HG03521 (cell line): ENCODE results near the gene UBE2E3.
A peak's percentile ranks its signal among the peaks of the same experiment; 100 is the strongest.
"Not testable (repeated sequence)": the region's sequence is repeated elsewhere in the genome, so short reads cannot be mapped to it uniquely, and the experiment has no call there.

Source experiments
- ATAC-seq: cut with Tn5 transposase; IDR thresholded peaks from one replicate; pipeline ENCODE4 v1.9.1; 2021; ENCODE audit warnings: mild to moderate bottlenecking, moderate library complexity; ENCODE audit not compliant: unreplicated experiment

UBE2E3 gene

DNA sequence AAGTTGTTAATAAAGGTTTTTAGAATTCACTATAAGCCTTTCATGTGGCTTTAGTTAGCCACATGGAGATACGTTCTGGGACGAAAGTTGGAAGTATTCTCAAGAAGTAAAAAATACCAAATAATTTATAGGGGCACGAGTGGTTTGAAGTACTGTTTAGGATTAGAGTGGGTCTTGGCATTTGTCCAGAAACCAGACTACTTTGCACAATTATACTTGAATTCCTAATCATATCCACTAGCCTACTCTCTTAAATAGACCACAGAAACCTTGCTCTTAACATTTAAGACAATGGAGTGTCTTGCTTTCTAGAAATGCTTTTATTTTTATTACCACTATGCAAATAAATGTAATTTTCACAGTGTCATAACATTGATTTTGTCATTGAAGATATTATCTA lies 44.6 kb downstream of the UBE2E3 start:
- ATAC-seq, result no peak

DNA sequence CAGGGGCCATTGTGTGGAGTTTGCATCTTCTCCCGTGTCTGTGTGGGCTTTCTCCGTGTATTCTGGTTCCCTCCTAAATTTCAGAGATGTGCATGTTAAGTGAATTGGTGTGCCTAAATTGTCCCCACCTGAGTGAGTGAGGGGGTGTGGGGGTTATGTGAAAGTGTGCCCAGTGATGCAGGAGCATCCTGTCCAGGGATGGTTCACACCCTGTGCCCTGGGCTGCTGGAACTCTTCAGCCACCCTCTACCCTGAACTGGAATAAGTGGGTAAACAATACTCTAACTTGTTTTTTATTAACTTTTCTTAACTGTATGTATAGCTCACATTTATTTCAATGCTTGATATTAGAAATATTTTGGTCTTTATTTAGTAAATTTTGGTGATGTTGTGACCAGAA lies 56.0 kb downstream of the UBE2E3 start:
- peak; percentile 65 for ATAC-seq

DNA sequence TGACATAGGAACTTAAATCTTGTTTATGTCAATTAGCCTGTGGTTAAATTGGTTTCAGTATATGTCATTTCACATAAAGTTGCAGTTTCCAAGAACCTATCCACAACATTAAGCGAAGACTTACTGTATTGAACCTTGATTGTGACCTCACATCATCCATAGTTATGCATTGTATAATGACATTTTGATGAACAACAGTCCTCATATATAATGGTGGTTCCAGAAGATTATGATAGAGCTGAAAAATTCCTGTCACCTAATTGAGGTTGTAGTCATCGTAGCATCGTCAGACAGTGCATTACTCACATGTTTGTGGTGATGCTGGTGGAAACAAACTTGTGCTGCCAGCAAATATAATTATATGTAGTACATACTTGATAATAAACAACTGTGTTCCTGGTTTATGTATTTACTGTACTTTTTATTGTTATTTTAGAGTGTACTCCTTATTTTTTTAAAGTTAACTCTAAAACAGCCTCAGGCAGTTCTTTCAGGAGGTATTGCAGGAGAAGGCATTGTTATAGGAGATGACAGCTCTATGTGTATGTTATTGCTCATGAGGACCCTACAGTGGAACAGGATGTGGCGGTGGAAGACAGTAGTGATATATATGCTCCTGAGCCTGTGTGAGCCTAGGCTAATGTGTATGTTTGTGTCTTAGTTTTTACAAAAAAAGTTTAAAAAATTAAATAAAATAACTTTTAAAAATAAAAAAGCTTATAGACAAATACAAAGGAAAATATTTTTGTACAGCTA lies 56.6 kb downstream of the UBE2E3 start:
- ATAC-seq, result peak; percentile 67

DNA sequence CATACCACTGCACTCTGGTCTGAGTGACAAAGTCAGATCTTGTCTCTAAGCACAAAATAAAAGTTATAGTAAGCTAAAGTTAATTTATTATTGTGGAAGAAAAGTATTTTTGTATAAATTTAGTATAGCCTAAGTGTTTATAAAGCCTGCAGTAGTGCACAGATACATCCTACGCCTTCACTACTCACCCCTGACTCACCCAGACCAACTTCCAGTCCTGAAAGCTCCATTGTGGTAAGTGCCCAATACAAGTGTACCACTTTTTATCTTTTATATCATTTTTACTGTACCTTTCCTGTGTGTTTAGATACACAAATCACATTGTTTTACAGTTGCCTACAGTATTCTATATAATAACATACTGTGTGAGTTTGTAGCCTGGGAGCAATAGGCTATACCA lies 57.5 kb downstream of the UBE2E3 start:
- no peak for ATAC-seq

DNA sequence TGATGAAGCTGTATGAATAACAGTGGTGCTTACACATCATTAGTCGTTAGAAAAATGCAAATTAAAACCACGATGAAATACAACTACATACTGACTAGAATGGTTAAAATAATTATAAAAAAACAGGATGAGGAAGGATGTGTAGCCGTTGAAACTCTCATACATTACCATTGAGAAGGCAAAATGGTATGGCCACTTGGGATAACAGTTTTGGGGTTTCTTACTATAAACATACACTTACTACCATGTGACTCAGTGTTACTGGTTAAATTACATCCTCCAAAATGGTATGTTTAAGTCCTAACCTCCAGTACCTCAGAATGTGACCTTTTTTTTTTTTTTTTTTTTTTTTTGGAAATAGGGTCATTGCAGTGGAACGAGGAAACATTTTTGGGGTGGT lies 58.4 kb downstream of the UBE2E3 start:
- ATAC-seq, result no peak

DNA sequence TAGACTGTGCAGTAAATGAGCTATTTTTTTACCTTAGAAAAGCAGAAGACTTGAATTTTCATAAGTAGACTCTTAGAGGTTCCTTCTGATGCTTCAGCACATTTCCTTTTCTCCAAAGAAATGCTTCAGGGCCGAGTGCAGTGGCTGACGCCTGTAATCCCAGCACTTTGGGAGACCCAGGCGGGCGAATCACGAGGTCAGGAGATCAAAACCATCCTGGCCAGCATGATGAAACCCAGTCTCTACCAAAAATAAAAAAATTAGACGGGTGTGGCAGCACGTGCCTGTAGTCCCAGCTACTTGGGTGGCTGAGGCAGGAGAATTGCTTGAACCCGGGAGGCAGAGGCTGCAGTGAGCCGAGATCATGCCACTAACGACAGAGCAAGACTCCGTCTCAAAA lies 60.4 kb downstream of the UBE2E3 start:
- ATAC-seq, result not testable (repeated sequence)

DNA sequence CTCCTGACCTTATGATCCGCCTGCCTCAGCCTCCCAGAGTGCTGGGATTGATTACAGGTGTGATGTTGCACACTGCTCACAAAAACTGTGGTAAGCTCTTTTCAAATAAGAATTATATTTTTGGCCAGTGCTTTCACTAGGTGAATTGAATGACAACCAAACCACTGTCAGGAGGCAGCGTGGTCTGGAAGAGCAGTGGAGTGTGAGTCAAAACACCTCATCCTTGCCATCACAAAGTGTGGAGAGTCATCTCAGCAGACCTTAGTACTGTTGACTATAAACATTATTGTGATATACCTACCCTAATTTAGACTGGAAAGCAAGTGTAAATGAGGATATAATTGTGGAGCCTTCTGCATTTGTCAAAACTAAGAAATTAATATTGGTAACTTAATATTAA lies 61.3 kb downstream of the UBE2E3 start:
- no peak for ATAC-seq

DNA sequence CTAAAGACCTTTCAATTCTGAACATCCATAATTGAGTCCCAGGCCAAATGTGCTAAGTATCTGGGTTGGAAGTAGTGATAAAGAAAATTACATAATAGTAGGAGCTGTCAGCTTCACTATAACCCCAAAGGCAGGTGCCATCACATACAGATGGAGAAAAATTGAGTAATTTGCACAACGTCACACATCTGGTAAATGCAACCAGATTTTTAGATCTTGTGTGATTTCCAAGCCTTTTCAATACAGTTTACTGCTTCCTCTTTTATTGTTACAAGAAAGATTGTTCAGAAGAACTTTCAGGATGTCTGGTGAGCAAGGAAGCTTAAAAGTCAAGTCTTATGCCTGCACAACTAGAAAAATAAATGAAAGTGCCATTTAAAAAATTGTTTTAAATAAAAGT lies 62.3 kb downstream of the UBE2E3 start:
- ATAC-seq, result no peak

DNA sequence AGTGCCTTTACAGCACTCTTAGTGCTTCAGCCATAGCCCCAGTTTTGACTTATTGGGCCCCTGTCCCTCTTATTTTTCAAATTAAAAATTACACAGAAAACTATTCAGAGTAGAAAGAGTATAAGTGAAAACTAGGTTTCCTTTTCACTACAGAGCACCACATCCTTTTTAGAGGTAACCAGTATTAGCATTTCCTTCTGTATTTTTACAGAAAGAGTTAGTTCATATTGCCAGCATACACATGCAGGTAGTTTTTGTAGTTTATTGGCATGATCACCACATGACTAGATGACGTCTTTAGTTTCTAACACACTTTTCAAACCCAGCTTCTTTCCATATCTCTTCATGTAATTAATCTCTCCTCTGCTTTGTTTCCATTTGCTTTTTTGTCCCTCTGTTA lies 66.4 kb downstream of the UBE2E3 start:
- ATAC-seq, result no peak

DNA sequence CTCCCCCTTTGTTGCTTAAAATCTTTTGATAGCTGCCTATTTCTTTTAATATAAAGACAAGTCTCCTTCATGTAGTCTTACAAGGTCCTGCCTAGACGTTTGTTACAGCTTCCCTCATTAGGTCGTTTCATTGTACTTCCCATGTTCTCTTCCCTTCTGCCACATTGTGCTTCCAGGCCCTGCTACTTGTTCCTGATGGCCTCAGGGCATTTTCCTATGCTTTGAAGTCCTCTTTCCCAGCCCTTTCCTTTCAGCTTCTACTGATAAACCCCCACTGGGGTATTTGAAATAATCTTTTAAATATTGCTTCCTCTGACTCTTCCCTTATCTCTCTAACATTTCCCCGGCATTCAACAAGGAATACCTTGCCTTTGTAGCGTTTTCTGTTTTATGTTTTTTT lies 67.4 kb downstream of the UBE2E3 start:
- ATAC-seq, result no peak

DNA sequence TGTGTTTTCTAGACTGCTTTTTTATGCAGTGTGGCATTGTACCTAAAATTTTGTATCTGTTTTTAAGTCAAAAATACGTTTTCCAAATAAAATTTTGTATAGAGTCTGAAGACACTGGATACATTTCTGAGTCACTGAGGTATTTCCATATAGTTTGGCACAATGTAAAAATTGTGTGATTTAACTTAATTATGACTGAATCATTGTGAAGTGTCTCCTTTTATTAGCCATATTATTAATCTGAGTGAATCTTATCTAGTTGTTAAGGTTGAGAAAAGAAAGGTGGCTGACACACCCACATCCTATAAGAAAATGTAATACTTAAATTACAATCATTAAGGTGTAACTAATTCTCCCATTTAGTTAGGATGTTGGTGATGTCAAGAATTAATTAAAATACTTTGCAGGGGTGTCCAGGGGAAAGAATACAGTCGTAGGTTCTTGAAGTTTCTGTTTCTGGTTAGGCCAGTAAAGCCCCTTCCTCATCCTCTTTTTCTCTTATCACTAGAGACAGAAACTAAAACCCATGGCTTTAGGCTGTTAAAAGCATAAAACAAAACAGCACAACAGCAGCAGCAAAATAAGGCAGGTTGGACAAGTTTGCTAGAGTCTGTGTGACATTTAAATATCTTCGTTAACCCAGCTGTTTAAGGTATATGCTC lies 71.6 kb downstream of the UBE2E3 start:
- ATAC-seq, result no peak

DNA sequence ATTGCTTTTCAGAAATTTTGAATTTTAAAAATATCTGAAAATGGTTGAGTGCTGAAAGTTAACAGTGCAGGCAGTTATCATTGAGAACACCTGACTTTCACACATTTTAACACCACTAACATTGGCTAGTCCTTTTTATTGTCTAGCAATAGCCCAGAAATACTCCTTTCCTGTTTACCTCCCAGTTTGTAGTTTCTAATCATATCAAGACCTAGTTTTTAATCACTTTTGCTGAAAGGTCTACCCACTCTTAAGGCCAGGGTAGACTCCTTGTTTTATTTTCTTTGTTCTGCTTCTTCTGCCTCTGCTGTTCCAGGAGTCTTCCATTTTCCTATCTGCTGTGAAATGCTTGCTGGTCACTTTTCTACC lies 72.1 kb downstream of the UBE2E3 start:
- no peak for ATAC-seq

DNA sequence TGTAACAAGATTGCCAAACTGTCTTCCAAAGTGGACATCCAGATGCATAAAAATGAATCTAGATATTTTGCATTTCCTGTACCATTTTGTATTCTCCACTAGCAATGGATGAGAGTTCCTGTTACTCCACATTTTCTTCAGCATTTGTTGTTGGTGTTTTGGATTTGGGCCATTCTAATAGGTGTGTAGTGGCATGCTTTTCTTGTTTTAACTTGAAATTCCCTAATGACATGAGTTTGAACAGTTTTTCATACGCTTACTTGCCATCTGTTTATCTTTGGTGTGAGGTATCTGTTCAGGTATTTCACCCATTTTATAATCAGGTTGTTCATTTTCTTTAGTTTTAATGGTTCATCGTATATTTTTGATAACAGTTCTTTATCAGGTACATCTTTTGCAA lies 73.9 kb downstream of the UBE2E3 start:
- no peak for ATAC-seq

DNA sequence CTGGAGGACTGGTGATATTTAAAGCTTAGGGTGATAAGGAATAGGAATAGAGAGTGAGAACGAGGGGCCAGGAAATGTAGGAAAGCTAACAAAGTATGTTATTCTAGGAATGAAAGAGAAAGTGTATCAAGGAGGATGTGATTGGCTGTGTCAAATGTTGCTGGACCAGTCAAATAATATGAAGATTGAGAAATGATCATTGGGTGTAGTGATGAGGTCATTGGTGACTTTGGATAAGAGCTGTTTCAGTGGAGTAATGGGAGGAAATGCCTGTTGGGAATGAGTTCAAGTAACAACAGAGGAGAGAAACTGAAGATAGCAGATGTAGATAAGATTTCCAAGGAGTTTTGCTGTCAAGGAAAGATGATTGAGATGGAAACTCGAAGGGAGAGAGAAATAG lies 74.4 kb downstream of the UBE2E3 start:
- no peak for ATAC-seq

DNA sequence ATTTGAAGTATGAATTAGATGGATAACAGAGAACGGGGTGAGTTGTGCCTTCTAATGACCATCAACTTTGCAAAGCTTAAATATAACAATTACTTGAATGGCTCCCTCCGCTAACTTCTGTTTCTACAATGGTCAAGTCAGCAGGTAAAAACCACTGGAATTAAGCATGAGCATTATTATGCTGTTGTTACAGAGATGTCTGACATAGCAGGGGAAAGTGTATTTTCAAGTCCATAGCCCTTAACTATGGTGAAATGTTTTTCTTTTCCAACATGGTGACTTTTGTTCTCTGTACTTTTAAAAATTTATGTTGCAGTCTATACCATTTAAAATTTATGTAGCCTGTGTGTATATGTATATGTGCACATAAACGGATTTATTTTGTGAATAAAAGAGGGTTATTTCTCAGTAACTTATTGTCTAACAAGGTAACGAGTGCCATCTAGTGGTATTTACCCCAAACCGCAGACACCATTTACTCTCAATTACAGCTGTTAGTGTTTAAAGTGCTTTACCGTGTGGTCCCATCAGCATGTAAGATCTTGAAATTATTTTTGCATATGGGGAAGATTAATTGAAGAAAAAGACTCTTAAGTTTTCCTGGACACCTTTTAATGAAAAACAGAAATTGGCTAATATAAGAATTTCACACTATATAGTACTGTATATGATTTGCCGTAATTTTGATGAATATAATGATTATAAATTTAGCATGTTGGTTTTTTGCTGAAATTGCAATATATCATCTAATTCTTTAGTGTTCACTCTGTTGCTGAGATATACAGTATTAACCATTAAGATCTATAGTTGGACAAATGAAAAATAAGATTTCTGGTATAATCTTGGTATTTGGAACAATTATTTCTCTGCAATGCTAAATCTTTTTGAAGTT lies 78.2 kb downstream of the UBE2E3 start:
- peak; percentile 81 for ATAC-seq

DNA sequence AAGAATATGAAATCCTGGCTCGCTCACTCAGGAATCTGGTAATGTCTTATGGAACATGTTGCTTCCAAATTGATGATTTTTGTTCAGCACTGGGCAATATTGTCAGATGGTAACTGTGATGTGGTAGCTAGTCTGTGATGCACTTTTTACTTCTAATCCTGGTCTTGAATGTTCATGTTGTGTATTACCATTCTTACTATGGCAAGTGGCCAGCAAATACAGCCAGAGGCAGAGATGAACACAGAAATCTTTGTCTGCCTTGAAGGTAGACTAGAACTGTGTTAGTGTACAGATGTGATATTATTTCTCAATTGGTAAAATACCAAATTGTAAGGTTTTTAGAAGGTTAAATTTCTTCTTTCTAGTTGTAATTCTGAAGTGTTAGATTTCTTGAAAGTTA lies 83.3 kb downstream of the UBE2E3 start:
- no peak for ATAC-seq

DNA sequence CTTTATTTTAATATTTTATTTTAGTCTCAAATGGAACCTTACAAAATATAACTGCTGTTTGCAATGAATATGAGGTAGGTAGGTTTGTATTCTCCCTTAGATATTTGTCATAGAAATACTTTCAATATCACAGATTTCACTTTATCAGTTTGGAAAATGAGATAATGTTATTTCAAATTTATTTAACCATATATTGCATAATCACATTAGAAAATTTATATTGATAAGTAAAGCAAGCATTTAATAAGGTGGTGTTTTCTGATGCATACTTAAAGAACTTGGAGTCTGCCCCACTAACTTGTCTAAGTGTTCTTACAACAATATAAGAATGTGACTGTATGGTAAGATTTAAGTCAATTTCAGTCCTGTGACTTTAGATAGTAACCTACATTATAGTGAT lies 85.1 kb downstream of the UBE2E3 start:
- no peak for ATAC-seq

DNA sequence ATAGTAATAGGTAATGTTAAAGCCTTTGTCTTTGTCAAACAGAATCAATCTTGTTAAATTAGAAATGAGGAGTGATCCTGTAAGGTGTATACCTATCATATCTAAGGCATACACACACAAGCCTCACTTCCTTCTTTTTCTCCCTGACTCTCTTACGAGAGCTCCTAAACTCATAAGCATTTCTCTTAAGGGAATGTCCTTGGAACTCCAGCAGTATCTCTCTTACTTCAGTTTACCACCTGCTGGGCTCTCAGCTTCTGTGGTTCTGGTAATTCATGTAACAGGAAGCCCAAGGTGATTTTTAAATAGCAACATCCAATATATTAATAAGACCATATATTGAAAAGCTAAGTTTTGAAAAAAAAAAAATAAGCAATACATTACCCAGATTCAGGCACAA lies 85.9 kb downstream of the UBE2E3 start:
- ATAC-seq, result no peak

DNA sequence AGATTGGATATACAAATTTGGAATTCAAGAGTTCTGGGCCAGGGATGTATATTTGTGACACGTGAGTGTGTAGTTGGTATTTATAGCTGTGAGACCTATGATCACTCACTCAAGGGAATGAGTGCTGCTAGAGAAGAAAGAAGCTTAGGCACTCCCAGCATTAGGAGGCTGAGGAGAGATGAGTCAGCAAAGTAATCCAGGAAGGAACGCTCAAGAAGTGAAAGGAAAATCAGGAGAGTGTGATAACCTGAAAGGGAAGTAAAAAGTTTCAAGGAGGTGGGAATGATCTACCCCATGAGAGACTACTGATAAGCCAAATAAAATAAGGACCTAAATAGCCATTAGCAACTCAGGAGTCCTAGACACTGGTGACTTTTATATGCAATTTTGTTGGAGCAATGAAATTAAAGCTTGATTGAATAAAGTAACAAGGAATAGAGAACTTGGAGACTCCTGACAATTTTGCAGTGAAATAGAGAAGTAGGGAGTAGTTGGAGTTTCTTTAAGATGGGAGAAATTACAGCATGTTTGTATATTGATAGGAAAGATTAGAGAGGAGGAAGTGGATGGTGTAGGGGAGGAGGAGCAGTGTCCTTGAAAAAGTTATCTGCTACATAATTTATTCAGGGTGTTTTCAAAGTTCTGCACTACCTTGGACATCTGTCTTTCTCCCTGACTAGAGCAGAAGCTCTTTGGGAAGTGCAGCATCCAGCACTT lies 89.9 kb downstream of the UBE2E3 start:
- ATAC-seq, result no peak

DNA sequence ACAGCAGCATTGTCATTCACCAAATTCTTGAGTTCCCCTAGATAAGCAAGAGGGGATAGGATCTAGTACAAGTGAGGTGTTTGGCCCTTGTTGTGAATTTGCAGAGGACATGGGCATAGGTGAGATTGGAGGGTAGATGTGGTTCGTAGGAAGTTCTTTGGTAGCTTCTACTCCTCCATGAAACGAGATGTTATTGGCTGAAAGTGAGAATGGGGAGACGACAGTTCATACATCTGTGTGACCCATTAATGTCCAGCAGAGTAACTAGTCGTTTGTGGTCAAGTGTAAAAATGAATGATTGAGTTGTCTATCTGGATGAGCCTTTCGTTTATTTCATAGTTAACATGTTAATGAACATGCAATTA lies 90.4 kb downstream of the UBE2E3 start:
- ATAC-seq, result no peak

DNA sequence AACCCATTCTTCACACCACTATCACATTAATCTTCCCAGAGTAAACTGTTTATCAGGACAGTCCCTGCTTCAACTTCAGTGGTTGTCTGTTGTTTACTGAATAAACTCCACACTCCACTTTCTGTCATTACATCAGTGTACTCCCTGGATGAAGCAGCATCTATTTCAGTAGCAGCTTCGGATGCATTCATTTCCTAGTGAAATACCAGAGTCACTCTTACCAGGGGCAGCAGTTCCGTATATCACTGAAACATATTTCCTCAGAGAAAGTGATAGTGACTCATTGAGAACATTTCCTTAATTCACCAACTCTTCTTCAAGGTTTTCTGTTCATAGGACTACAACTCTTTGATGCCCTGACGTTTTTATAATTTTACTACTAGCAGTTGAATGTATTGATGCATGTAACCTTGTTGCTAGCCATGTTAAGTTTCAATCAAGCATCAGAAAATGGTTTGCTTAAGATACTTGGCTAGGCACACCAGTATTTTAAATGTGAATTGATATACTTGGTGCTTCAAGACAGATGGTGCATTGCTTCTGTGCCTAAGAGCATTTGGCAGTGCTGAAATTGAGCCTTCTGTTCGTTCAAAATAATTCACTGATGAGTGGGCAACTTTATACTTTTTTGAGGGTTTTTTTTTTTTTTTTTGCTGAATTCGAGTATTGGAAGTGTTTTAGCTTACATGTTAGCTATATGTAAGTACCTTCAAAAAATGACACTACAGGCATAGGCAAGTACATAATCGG lies 92.3 kb downstream of the UBE2E3 start:
- ATAC-seq, result no peak
